ENCODE results near the gene NPC1.

Gene NPC1

GRCh38 chr18:23548275-23548674, 38.0 kb downstream of the NPC1 start:
- no peak for DNase-seq (ENCODE audit: low read depth, low spot score)

- no peak for DNase-seq (ENCODE audit: low read depth, low spot score)
Observed at GRCh38 chr18:23547846-23548245, 38.5 kb downstream of the NPC1 start.

GRCh38 chr18:23547306-23547705, 39.0 kb downstream of the NPC1 start:
- no peak for DNase-seq (ENCODE audit: low read depth, low spot score)

GRCh38 chr18:23545247-23545789, 41.0 kb downstream of the NPC1 start:
- no peak for DNase-seq (ENCODE audit: low read depth, low spot score)

- no peak for DNase-seq (ENCODE audit: low read depth, low spot score)
Observed at GRCh38 chr18:23542461-23542860, 43.8 kb downstream of the NPC1 start.

GRCh38 chr18:23541349-23542093, 44.8 kb downstream of the NPC1 start:
- DNase-seq (ENCODE audit: low read depth, low spot score) = no peak

GRCh38 chr18:23540867-23541266, 45.4 kb downstream of the NPC1 start:
- DNase-seq (ENCODE audit: low read depth, low spot score) = no peak

- no peak for DNase-seq (ENCODE audit: low read depth, low spot score)
Observed at GRCh38 chr18:23539911-23540525, 46.3 kb downstream of the NPC1 start.

- no peak for DNase-seq (ENCODE audit: low read depth, low spot score)
Observed at GRCh38 chr18:23539296-23539695, 47.0 kb downstream of the NPC1 start.

GRCh38 chr18:23538870-23539269, 47.4 kb downstream of the NPC1 start:
- DNase-seq (ENCODE audit: low read depth, low spot score) = no peak

- no peak for DNase-seq (ENCODE audit: low read depth, low spot score)
Observed at GRCh38 chr18:23538001-23538400, 48.3 kb downstream of the NPC1 start.

GRCh38 chr18:23537274-23537673, 49.0 kb downstream of the NPC1 start:
- no peak for DNase-seq (ENCODE audit: low read depth, low spot score)

- no peak for DNase-seq (ENCODE audit: low read depth, low spot score)
Observed at GRCh38 chr18:23536204-23536603, 50.1 kb downstream of the NPC1 start.

GRCh38 chr18:23534276-23534675, 52.0 kb downstream of the NPC1 start:
- no peak for DNase-seq (ENCODE audit: low read depth, low spot score)

GRCh38 chr18:23532848-23533247, 53.5 kb downstream of the NPC1 start:
- no peak for DNase-seq (ENCODE audit: low read depth, low spot score)

- DNase-seq (ENCODE audit: low read depth, low spot score) = no peak
Observed at GRCh38 chr18:23531912-23532311, 54.4 kb downstream of the NPC1 start.

GRCh38 chr18:23530195-23530594, 56.1 kb downstream of the NPC1 start:
- DNase-seq (ENCODE audit: low read depth, low spot score) = no peak

GRCh38 chr18:23529604-23530003, 56.7 kb downstream of the NPC1 start:
- DNase-seq (ENCODE audit: low read depth, low spot score) = no peak

GRCh38 chr18:23528580-23529472, 57.5 kb downstream of the NPC1 start:
- DNase-seq (ENCODE audit: low read depth, low spot score) = no peak

- DNase-seq (ENCODE audit: low read depth, low spot score) = no peak
Observed at GRCh38 chr18:23526501-23527063, 59.7 kb downstream of the NPC1 start.

GRCh38 chr18:23524213-23524707, 62.0 kb downstream of the NPC1 start:
- DNase-seq (ENCODE audit: low read depth, low spot score) = no peak

All from brain pericyte (primary cell).